ENCODE data around the gene COL4A3.

GRCh38 chr2:227257820-227258219 lies 93.4 kb downstream of the COL4A3 start:
- TF ChIP-seq POLR2AphosphoS5 (IDR thresholded peaks at IDR 0.05) (no peak), CTCF (IDR thresholded peaks at IDR 0.05; ENCODE audit: poor library complexity, severe bottlenecking) (no peak), SMC3 (conservative IDR thresholded peaks at IDR 0.05; ENCODE audit: poor library complexity) (no peak), RAD21 (conservative IDR thresholded peaks at IDR 0.05) (no peak), EZH2 (IDR thresholded peaks at IDR 0.05; ENCODE audit: borderline replicate concordance, insufficient read depth, low read length, poor library complexity, severe bottlenecking) (no peak), MXI1 (conservative IDR thresholded peaks at IDR 0.05; ENCODE audit: poor library complexity, severe bottlenecking) (no peak), EP300 (conservative IDR thresholded peaks at IDR 0.05; ENCODE audit: poor library complexity, severe bottlenecking) (no peak), TAF1 (IDR thresholded peaks at IDR 0.05; ENCODE audit: low read depth) (no peak)
- TF ChIP-seq, protein P1, sequence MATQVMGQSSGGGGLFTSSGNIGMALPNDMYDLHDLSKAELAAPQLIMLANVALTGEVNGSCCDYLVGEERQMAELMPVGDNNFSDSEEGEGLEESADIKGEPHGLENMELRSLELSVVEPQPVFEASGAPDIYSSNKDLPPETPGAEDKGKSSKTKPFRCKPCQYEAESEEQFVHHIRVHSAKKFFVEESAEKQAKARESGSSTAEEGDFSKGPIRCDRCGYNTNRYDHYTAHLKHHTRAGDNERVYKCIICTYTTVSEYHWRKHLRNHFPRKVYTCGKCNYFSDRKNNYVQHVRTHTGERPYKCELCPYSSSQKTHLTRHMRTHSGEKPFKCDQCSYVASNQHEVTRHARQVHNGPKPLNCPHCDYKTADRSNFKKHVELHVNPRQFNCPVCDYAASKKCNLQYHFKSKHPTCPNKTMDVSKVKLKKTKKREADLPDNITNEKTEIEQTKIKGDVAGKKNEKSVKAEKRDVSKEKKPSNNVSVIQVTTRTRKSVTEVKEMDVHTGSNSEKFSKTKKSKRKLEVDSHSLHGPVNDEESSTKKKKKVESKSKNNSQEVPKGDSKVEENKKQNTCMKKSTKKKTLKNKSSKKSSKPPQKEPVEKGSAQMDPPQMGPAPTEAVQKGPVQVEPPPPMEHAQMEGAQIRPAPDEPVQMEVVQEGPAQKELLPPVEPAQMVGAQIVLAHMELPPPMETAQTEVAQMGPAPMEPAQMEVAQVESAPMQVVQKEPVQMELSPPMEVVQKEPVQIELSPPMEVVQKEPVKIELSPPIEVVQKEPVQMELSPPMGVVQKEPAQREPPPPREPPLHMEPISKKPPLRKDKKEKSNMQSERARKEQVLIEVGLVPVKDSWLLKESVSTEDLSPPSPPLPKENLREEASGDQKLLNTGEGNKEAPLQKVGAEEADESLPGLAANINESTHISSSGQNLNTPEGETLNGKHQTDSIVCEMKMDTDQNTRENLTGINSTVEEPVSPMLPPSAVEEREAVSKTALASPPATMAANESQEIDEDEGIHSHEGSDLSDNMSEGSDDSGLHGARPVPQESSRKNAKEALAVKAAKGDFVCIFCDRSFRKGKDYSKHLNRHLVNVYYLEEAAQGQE (IDR thresholded peaks at IDR 0.05; ENCODE audit: borderline replicate concordance) = no peak

Measured in neural cell (in vitro differentiated cells).